ENCODE data around the gene NOXO1.

DNA sequence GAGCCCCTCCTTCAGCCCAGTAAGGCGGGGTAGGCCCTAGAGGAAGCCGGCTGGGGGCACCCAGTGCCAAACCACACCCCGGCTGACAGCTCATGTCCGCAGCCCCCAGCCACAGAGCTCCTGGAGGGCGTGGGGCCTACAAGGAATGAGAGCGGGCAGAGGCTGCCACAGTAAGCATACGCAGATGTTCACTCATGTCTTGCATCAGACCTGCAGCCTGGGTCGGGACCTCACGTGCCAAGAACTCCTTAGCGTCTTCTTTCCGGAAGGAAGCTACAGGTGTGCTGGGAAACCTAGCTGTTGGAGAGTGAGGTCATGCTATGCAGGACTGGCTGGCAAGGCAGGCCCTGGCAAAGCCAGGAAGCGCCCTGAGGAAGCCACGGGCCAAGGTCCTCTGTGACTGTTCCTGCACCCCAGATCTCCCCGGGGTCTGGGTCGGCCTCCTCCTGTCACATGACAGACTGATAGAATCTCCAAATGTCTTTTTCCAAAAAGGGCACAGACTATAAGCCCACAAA, 26.8 kb upstream of the NOXO1 start:
- TF ChIP-seq, protein P1, sequence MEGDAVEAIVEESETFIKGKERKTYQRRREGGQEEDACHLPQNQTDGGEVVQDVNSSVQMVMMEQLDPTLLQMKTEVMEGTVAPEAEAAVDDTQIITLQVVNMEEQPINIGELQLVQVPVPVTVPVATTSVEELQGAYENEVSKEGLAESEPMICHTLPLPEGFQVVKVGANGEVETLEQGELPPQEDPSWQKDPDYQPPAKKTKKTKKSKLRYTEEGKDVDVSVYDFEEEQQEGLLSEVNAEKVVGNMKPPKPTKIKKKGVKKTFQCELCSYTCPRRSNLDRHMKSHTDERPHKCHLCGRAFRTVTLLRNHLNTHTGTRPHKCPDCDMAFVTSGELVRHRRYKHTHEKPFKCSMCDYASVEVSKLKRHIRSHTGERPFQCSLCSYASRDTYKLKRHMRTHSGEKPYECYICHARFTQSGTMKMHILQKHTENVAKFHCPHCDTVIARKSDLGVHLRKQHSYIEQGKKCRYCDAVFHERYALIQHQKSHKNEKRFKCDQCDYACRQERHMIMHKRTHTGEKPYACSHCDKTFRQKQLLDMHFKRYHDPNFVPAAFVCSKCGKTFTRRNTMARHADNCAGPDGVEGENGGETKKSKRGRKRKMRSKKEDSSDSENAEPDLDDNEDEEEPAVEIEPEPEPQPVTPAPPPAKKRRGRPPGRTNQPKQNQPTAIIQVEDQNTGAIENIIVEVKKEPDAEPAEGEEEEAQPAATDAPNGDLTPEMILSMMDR (IDR thresholded peaks at IDR 0.05; ENCODE audit: borderline replicate concordance, extremely low read depth, low read length, poor library complexity, severe bottlenecking) = no peak
- no peak for TF ChIP-seq EZH2 (IDR thresholded peaks at IDR 0.05; ENCODE audit: borderline replicate concordance, low read depth, low read length, severe bottlenecking)

Measured in DND-41 (cell line).